Adrenal gland (tissue), 12 donors: ENCODE measurements around the gene NOC4L. TPM values are rescaled to one million over a fixed set of nuclear protein-coding genes. Genes with fewer than 3 reads are reported as not detected.

Source experiments
- DNase-seq, 7 donors: peaks; one replicate each; pipeline ENCODE4 v3.0.0-alpha.2; 2019 to 2020
- H3K27ac ChIP-seq, 5 donors: fragments of 200-600 bp; sonication (generic) in 4 of 5; 1 replicate in 3 of 5; 2 replicates in 2 of 5; pipeline versions ENCODE4 v1.5.1 to v1.8.0; 2016 to 2020; ENCODE audit warnings: mild to moderate bottlenecking in 1 of 5
- H3K27me3 ChIP-seq: fragments of 200-600 bp; 2 replicates; pipeline ENCODE4 v1.8.0; 2021
- H3K36me3 ChIP-seq, 2 donors: fragments of 200-600 bp; replicated peaks in 1 of 2; 1 replicate in 1 of 2; 2 replicates in 1 of 2; pipeline versions ENCODE4 v1.5.1 to v1.8.0; 2018 to 2022
- H3K4me1 ChIP-seq, 2 donors: fragments of 200-600 bp; replicated peaks in 1 of 2; 1 replicate in 1 of 2; 2 replicates in 1 of 2; pipeline versions ENCODE4 v1.5.1 to v1.8.0; 2018 to 2021
- H3K4me3 ChIP-seq, 4 donors: fragments of 200-600 bp; sonication (generic) in 3 of 4; one replicate each; pipeline ENCODE4 v1.5.1; 2016 to 2018
- H3K9me3 ChIP-seq, 3 donors: fragments of 200-600 bp; sonication (generic) in 1 of 3; replicated peaks in 1 of 3; 1 replicate in 2 of 3; 2 replicates in 1 of 3; pipeline versions ENCODE4 v1.5.1 to v1.8.0; 2016 to 2021
- CTCF ChIP-seq, 6 experiments: fragments of 450-650 bp in 4 of 6; fragments of 200-600 bp in 2 of 6; sonication (generic) in 1 of 6; IDR thresholded peaks; 1 replicate in 5 of 6; 2 replicates in 1 of 6; pipeline versions ENCODE4 v1.5.1 to v1.8.0; 2016 to 2021; ENCODE audit warnings: antibody characterized with exemption in 6 of 6, mild to moderate bottlenecking in 2 of 6, moderate library complexity in 1 of 6
- POLR2A ChIP-seq, 2 donors: fragments of 450-650 bp; IDR thresholded peaks; one replicate each; pipeline ENCODE4 v1.6.1; 2017; ENCODE audit warnings: antibody characterized with exemption in 2 of 2, mild to moderate bottlenecking in 2 of 2, moderate library complexity in 1 of 2
- WGBS, 4 donors: extraction: QIAGEN DNeasy Blood & Tissue Kit in 2 of 4; methylation state at CpG; one replicate each; pipeline versions ENCODE4 v1.1.5 to v1.1.7; 2013 to 2017; 5-methylcytosine and 5-hydroxymethylcytosine counted together
- intact Hi-C, 2 donors: fragments of 100-400 bp; cut with DNase I; formaldehyde crosslinking; loops; one replicate each; pipeline versions ENCODE4 v1.14.1 to v1.15.0; 2022 to 2023
- polyA plus RNA-seq, 3 donors: library from polyadenylated mRNA; stranded (reverse); fragments of 200-250 nt in 2 of 3; fragments of 350-450 nt in 1 of 3; fragmentation: Illumina TruSeq in 1 of 3; extraction: RNeasy Lipid Tissue Mini Kit (QIAGEN cat#74804) in 1 of 3; gene quantifications; one replicate each; pipeline ENCODE4 v1.2.3, GENCODE V29; 2013 to 2014
- total RNA-seq, 9 donors: library from RNA; depleted of rRNA in 4 of 9; stranded (reverse); fragments of >200 nt in 4 of 9; fragments of 120-200 nt in 1 of 9; fragmentation: NEBNext Ultra II Directional in 1 of 9; extraction: Animal tissue kit (Norgen Biotek cat#: 25700) in 1 of 9; gene quantifications; one replicate each; pipeline versions ENCODE4 v1.1.0 to v1.2.4, GENCODE V29; 2013 to 2023
- donor health status: healthy with polysubstance abuse.
- donor health status: Bipolar disorder and iron deficiency.
- donor health status: DM: yes; HTN: yes; CAD: no.
- donor health status: DM: no; HTN: no; CAD: no.
- donor health status: DM: no; HTN: no; CAD: no.
- donor health status: DM: yes; HTN: yes; CAD: no.

Gene NOC4L
- total and polyA plus RNA-seq, 12 donors = 4.7 to 51.5 (median 17.5) TPM

GRCh38 chr12:132178316-132178715 is 34.1 kb downstream of the NOC4L start:
- DNase-seq = no peak
- WGBS, 4 donors = 14 to 49% (median 29%) methylated on average over 7 to 8 of the region's 8 CpGs
- Histone ChIP-seq H3K27me3 (peaks cover 26% of the 10 kb centered on the region), H3K36me3 (no peaks in the 10 kb centered on the region), H3K4me3 (no peak overlapping the region), H3K4me1 (no peaks in the 10 kb centered on the region), H3K27ac (no peak overlapping the region), H3K9me3 (no peaks in the 10 kb centered on the region)
- intact Hi-C loops = no loop called here
- TF ChIP-seq POLR2A (IDR thresholded peaks at IDR 0.05) (no peak), CTCF (IDR thresholded peaks at IDR 0.05) (no peak)

- Histone ChIP-seq H3K4me1 (no peaks in the 10 kb centered on the region), H3K9me3 (no peaks in the 10 kb centered on the region), H3K4me3 (no peak overlapping the region), H3K27me3 (peaks cover 26% of the 10 kb centered on the region), H3K27ac (no peak overlapping the region), H3K36me3 (no peaks in the 10 kb centered on the region)
- WGBS, 4 donors = 61 to 71% (median 62%) methylated on average over 25 to 39 of the region's 39 CpGs
- TF ChIP-seq POLR2A (IDR thresholded peaks at IDR 0.05) (no peak), CTCF (IDR thresholded peaks at IDR 0.05) (no peak)
- intact Hi-C loops = no loop called here
- no peak for DNase-seq
Measured at GRCh38 chr12:132178801-132179401, 34.6 kb downstream of the NOC4L start.

DNA sequence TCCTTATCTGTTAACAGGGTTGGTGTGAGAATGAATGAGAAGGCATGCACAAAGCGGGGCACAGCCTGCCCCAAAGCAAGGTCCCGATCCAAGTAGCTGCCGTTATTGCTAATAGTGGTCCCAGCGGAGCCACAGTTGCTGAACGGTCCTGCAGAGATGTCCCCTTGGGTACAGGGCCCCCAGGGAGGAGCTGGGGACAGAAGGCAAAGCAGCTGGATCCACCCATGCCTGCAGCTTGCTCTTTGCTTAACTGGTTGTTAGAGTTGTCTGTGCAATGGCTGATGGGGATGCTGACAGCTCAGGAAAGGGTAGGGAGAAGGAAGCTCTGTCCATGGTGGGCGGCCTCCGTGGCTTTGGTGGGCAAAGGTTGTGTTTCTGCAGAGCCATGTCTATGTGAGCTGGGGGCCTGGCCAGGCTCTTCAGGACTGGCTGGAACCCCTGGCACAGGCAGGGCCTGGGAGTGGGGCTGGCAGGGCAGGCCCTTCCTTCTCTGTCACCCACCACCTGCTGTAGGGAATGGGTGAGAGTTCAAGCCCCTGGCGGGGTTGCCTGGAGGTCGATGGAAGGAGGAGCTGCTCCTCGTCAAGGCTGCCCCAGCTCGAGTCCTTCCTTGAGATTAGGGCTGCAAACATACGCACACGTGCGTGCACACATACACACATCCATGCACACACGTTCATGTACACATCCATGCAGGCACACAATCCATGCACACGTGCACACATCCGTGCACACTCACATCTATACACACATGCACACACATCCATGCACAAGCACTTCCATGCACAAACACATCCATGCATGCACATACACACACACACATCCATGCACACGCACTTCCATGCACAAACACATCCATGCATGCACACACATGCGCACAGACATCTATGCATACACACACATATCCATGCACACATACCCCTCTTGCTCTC is 35.4 kb downstream of the NOC4L start:
- TF ChIP-seq CTCF (IDR thresholded peaks at IDR 0.05) (no peak), POLR2A (IDR thresholded peaks at IDR 0.05) (no peak)
- H3K27me3 ChIP-seq = peaks cover 26% of the 10 kb centered on the region
- no peak overlapping the region for H3K4me3 ChIP-seq
- H3K27ac ChIP-seq = no peak overlapping the region
- H3K36me3 ChIP-seq = no peaks in the 10 kb centered on the region
- no peaks in the 10 kb centered on the region for H3K9me3 ChIP-seq
- intact Hi-C loops = no loop called here
- WGBS, 4 donors = 73 to 81% (median 76%) methylated on average over 16 to 19 of the region's 19 CpGs
- no peaks in the 10 kb centered on the region for H3K4me1 ChIP-seq
- DNase-seq = no peak

GRCh38 chr12:132180648-132181546 is 36.6 kb downstream of the NOC4L start:
- DNase-seq = no peak
- Histone ChIP-seq H3K4me3 (no peak overlapping the region), H3K9me3 (no peaks in the 10 kb centered on the region), H3K27me3 (peaks cover 18% of the 10 kb centered on the region), H3K27ac (no peak overlapping the region), H3K4me1 (no peaks in the 10 kb centered on the region), H3K36me3 (no peaks in the 10 kb centered on the region)
- TF ChIP-seq POLR2A (IDR thresholded peaks at IDR 0.05) = no peak
- TF ChIP-seq CTCF (IDR thresholded peaks at IDR 0.05) = no peak
- 80 to 85% (median 84%) methylated on average over 25 to 30 of the region's 30 CpGs for WGBS, 4 donors
- intact Hi-C loops = no loop called here
